Measurements from ENCODE around the gene NBPF26. TPM values are rescaled to one million over a fixed set of nuclear protein-coding genes. Genes with fewer than 3 reads are reported as not detected.
"Not testable (repeated sequence)": the region's sequence is repeated elsewhere in the genome, so short reads cannot be mapped to it uniquely, and the experiment has no call there.

Gene NBPF26
- 2.8 and 3.3 TPM in 2 replicates for total RNA-seq (2014; rRNA removed; shearing (Covaris generic))

GRCh38 chr1:120723715-120724402, at the start of gene NBPF26:
TSS of gene NBPF26 (plus strand) at chr1:120723945.
- not testable (repeated sequence) for DNase-seq (ENCODE audit: low read depth)

GRCh38 chr1:120680106-120680819, 43.5 kb upstream of the NBPF26 start:
- not testable (repeated sequence) for DNase-seq (ENCODE audit: low read depth)

GRCh38 chr1:120680938-120681337, 42.8 kb upstream of the NBPF26 start:
- DNase-seq (ENCODE audit: low read depth) = not testable (repeated sequence)

GRCh38 chr1:120684397-120684796, 39.3 kb upstream of the NBPF26 start:
- DNase-seq (ENCODE audit: low read depth) = not testable (repeated sequence)

- not testable (repeated sequence) for DNase-seq (ENCODE audit: low read depth)
These were observed 38.1 kb upstream of the NBPF26 start for GRCh38 chr1:120685622-120686021.

GRCh38 chr1:120687250-120687649, 36.5 kb upstream of the NBPF26 start:
- not testable (repeated sequence) for DNase-seq (ENCODE audit: low read depth)

- not testable (repeated sequence) for DNase-seq (ENCODE audit: low read depth)
These were observed 22.8 kb upstream of the NBPF26 start for GRCh38 chr1:120700807-120701562.

- not testable (repeated sequence) for DNase-seq (ENCODE audit: low read depth)
These were observed 409 bp upstream of the NBPF26 start for GRCh38 chr1:120723358-120723714.

GRCh38 chr1:120724507-120724906, 762 bp downstream of the NBPF26 start:
- not testable (repeated sequence) for DNase-seq (ENCODE audit: low read depth)

GRCh38 chr1:120728811-120729210, 5.1 kb downstream of the NBPF26 start:
- DNase-seq (ENCODE audit: low read depth) = not testable (repeated sequence)

GRCh38 chr1:120769090-120769489, 45.3 kb downstream of the NBPF26 start:
- not testable (repeated sequence) for DNase-seq (ENCODE audit: low read depth)

- DNase-seq (ENCODE audit: low read depth) = not testable (repeated sequence)
These were observed 81.7 kb downstream of the NBPF26 start for GRCh38 chr1:120805452-120805851.

- not testable (repeated sequence) for DNase-seq (ENCODE audit: low read depth)
These were observed 88.1 kb downstream of the NBPF26 start for GRCh38 chr1:120811822-120812221.

- not testable (repeated sequence) for DNase-seq (ENCODE audit: low read depth)
These were observed 101.3 kb downstream of the NBPF26 start for GRCh38 chr1:120825051-120825450.

- not testable (repeated sequence) for DNase-seq (ENCODE audit: low read depth)
These were observed 102.9 kb downstream of the NBPF26 start for GRCh38 chr1:120826623-120827022.

- DNase-seq (ENCODE audit: low read depth) = not testable (repeated sequence)
These were observed 120.6 kb downstream of the NBPF26 start for GRCh38 chr1:120844186-120844944.

GRCh38 chr1:120844945-120845330, 121.2 kb downstream of the NBPF26 start:
- not testable (repeated sequence) for DNase-seq (ENCODE audit: low read depth)

- not testable (repeated sequence) for DNase-seq (ENCODE audit: low read depth)
These were observed 125.9 kb downstream of the NBPF26 start for GRCh38 chr1:120849400-120850286.

GRCh38 chr1:120850287-120850536, 126.5 kb downstream of the NBPF26 start:
- DNase-seq (ENCODE audit: low read depth) = not testable (repeated sequence)

GRCh38 chr1:120850537-120851421, 127.0 kb downstream of the NBPF26 start:
- not testable (repeated sequence) for DNase-seq (ENCODE audit: low read depth)

All from RPMI7951 (cell line).